Measurements from ENCODE around the gene SUFU.

- TF ChIP-seq CTCF (conservative IDR thresholded peaks at IDR 0.05; ENCODE audit: low read depth in 2 of 2) (no peak), STAT1 (IDR thresholded peaks at IDR 0.05; ENCODE audit: unreplicated experiment) (no peak), CREB1 (CRISPR knock-in tag; IDR thresholded peaks at IDR 0.05; ENCODE audit: low read depth) (no peak), POLR2AphosphoS5 (IDR thresholded peaks at IDR 0.05; ENCODE audit: low read depth) (no peak), EZH2phosphoT487 (IDR thresholded peaks at IDR 0.05; ENCODE audit: unreplicated experiment) (no peak), EZH2 (IDR thresholded peaks at IDR 0.05; ENCODE audit: low read depth, unreplicated experiment) (no peak), JUNB (IDR thresholded peaks at IDR 0.05; ENCODE audit: unreplicated experiment) (no peak)
These were observed 12.0 kb downstream of the SUFU start for GRCh38 chr10:102515724-102516123.
